Right lobe of liver (tissue), 4 donors: ENCODE measurements around the gene APOBEC3G.

ENCODE experiments used
- CTCF ChIP-seq, 4 donors: fragments of 200-600 bp in 3 of 4; fragments of 450-650 bp in 1 of 4; IDR thresholded peaks; one replicate each; pipeline versions ENCODE4 v1.5.1 to v1.8.0; 2016 to 2022; ENCODE audit warnings: antibody characterized with exemption in 4 of 4, mild to moderate bottlenecking in 2 of 4
- POLR2A ChIP-seq: fragments of 450-650 bp; IDR thresholded peaks from one replicate; pipeline ENCODE4 v1.6.1; 2017; ENCODE audit warnings: antibody characterized with exemption, mild to moderate bottlenecking
- donor health status: DM: no; HTN: no; CAD: no.
- donor health status: DM: no; HTN: no; CAD: no.
- donor health status: DM: no; HTN: yes; CAD: no.

GRCh38 chr22:39088685-39089032 is 11.6 kb downstream of the APOBEC3G start:
- no peak for TF ChIP-seq CTCF (IDR thresholded peaks at IDR 0.05)
- TF ChIP-seq POLR2A: no peak
